Amniotic stem cell (primary cell): ENCODE results near the gene TCTN1.

Experiments used
- DNase-seq: peaks from one replicate; lab custom pipeline; 2025; lab: John Stamatoyannopoulos, UW

Gene TCTN1

DNA sequence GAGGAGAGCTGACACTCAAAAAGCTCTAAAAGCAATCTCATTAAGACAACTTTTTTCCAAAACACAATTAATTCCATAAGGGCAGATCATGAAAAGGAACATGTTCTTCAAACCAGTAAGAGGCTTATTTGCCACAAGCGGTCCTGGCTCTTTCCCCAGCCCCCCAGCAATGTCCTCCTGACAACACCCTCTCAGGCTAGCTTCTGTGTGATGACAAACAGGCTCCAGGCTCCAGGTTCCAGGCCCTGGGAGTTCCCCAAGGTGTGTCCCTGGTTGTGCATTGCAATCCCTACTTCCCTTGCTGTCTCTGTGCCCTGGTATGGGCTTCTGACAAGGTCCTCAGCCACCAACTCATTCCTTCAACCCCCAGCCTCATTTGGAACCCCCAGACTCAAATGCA is 66.1 kb downstream of the TCTN1 start:
- no peak for DNase-seq

DNA sequence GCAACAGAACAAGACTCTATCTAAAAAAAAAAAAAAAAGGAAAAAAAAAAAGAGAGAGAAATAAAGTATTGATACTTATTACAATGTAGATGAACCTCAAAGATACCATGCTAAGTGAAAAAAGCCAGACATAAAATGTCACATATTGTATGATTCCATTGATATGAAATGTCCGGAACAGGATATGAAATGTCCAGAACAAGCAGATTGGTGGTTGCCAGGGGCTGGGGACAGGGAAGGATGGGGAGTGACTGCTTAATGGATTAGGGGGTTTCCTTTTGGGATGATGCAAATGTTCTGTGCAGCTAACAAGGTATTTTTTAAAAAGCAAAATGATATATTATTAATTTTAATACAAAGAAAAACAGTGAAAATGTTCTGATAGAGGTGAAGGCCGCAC is 70.0 kb downstream of the TCTN1 start:
- no peak for DNase-seq

- DNase-seq, result no peak
These were observed 70.4 kb downstream of the TCTN1 start for GRCh38 chr12:110684312-110684836.

DNA sequence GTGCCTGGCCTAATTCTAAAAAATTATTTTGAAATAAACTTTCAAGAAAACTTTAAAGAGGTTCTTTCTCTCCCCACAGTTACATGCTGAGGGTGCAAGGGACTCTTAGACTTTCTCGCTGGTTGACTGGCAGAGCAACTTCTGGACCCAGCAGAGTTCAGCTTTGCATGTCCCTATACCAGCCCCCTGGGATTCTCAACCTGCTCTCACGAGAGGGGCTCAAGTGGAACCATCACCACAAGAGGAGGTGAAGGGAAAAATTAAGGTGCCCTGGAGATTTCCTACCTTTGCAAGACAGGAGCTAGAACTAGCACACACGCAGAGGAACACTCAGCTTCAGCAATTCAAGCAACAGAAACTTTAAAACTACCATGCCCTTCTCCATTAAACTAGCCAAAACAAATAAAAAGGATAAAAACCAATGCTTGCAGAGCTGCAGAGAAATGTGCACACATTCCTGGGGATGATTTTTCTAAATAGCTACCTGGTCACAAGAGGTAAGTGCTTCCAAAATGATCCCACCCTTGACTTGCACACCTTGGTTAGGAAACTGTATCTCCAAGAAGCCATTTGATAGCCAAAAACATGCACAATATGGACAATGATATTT is 72.5 kb downstream of the TCTN1 start:
- no peak for DNase-seq

DNA sequence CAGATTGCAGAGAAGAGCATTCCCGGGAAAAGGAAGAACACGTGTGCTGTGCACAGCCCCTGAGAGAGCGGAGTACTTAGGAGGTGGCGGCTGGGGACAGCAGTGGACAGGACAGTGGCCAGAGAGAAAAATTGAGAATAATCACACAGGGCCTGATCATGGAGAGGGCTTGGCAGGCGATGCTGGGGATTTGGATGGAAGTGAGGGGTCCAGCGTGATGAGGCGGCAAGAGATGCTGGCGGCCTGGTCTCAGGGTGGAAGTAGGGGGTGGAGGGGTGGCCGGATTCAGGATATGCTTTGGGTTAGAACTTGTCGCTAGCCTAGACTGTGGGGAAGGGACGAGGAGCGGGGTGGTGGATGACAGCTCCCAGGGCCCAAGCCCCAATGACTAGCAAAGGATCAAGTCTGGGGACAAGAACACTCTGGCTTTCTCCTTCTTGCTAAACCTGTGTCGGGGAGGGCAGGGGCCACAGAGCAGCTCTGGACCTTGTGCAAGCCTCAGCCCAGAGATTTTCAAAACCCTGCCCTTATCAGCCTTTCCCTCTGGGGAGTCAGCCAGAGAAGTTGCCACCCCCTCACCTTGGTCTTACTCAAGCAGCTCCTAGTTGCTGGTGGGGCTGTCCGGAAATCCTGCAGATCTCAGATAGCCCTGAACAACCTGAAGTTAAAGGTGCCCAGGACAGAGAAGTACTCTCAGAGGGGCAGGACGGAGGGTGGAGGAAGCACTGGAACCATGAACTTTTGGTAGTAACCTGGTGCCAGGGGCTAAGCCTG is 73.7 kb downstream of the TCTN1 start:
- DNase-seq, result no peak

GRCh38 chr12:110688446-110689280 is 74.7 kb downstream of the TCTN1 start, which contains the start of gene HVCN1:
TSS of gene HVCN1 (minus strand) at chr12:110689115. CDS start at chr12:110683245, 5,870 bp downstream.
- no peak for DNase-seq

- no peak for DNase-seq
These were observed 75.6 kb downstream of the TCTN1 start for GRCh38 chr12:110689281-110690126.

GRCh38 chr12:110690127-110690430 is 76.2 kb downstream of the TCTN1 start:
- no peak for DNase-seq

- no peak for DNase-seq
These were observed 79.8 kb downstream of the TCTN1 start for GRCh38 chr12:110693731-110694130.

DNA sequence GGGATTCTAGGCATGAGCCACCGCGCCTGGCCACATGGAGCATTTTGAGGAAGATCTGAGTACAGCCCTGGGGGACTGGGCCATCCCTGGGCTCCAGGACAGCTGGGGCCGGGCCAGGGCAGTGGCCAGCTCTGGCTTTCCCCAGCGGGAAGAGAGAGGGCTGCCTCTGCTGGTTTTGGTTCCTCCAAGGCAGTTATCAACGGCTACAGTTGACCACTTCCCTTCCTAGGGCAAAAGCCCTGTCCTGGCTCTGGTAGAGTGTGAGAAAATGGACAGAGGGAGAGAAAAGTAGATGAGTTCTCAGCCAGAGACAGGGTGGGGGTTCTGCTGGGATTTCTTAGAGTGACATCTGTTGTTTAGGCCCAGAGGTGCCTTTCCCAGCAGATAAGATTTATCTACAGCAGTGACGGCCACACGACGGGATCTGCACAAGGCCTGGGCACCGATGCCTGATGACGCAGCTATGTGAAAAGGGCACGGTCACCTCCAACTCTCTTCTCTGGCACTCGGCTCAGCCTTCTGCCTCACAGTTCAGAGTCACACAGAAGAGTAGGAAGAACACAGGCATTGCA is 80.5 kb downstream of the TCTN1 start:
- DNase-seq, result no peak

- no peak for DNase-seq
These were observed 82.4 kb downstream of the TCTN1 start for GRCh38 chr12:110696283-110696682.

- no peak for DNase-seq
These were observed 83.3 kb downstream of the TCTN1 start for GRCh38 chr12:110697236-110697635.

DNA sequence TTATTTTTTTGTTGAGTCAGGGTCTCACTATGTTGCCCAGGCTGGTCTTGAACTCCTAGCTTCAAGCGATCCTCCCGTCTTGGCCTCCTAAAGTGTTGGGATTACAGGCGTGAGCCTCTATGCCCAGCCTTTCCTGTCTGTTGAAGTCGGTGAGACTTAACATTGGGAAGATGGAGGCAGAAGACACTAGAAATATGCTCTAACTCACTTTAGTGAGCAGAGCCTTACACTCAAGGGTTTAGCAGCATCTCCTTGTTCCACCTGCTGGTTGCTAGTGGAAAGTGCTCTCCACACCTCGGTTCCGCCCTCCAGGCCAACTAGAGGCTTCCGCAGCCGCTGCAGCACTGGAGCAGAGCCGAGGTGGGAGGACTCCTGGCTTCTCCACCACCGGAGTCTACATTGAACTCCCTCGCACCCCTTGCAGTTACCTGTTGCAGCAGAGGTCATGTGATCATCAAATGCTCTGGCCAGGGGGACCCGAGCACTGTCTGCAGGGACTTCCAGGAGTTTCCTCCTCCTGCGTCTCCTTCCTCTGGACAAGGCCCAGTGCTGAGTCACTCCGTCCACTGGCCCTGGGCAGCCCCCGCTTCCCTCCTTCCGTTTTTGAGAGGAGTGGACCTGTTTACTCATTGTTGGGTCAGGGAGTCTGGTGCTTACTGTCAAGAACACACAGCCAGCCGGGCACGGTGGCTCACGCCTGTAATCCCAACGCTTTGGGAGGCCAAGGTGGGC is 84.4 kb downstream of the TCTN1 start:
- no peak for DNase-seq
